GM23338 (cell line): ENCODE results near the gene ZNF470. TPM values are rescaled to one million over a fixed set of nuclear protein-coding genes. Genes with fewer than 3 reads are reported as not detected.
A peak's percentile ranks its signal among the peaks of the same experiment; 100 is the strongest.

Source experiments
- ATAC-seq: fragments of 200-7000 bp; cut with Tn5 transposase; 3 replicates; pipeline ENCODE4 v1.9.1; 2020
- DNase-seq: peaks from one replicate; pipeline ENCODE4 v3.0.0-alpha.2; 2015; ENCODE audit warnings: low spot score
- H2AFZ ChIP-seq: fragments of 200-600 bp; sonication (generic); 2 replicates; pipeline ENCODE4 v1.8.0; 2016; ENCODE audit warnings: antibody characterized with exemption, mild to moderate bottlenecking, moderate library complexity
- H3F3A ChIP-seq: fragments of 200-600 bp; sonication (generic); replicated peaks from 2 replicates; pipeline ENCODE4 v1.8.0; 2017; ENCODE audit warnings: antibody characterized with exemption, mixed run types, low read depth
- H3K27ac ChIP-seq: fragments of 200-600 bp; sonication (generic); 2 replicates; pipeline ENCODE4 v1.6.1; 2016; ENCODE audit warnings: low read depth
- H3K27me3 ChIP-seq: fragments of 200-600 bp; sonication (generic); 2 replicates; pipeline ENCODE4 v1.8.0; 2016; ENCODE audit warnings: mild to moderate bottlenecking, mixed run types, moderate library complexity; ENCODE audit not compliant: insufficient read depth
- H3K36me3 ChIP-seq: fragments of 200-600 bp; sonication (generic); 2 replicates; pipeline ENCODE4 v1.8.0; 2016; ENCODE audit warnings: mild to moderate bottlenecking; ENCODE audit not compliant: insufficient read depth
- H3K4me1 ChIP-seq: fragments of 200-600 bp; sonication (generic); 2 replicates; pipeline ENCODE4 v1.8.0; 2016; ENCODE audit warnings: mild to moderate bottlenecking, moderate library complexity; ENCODE audit not compliant: insufficient read depth
- H3K4me2 ChIP-seq: fragments of 200-600 bp; sonication (generic); 2 replicates; pipeline ENCODE4 v1.7.1; 2017; ENCODE audit warnings: mixed run types
- H3K4me3 ChIP-seq: fragments of 200-600 bp; sonication (generic); 2 replicates; pipeline ENCODE4 v1.6.1; 2016; ENCODE audit warnings: mixed run types
- H3K79me2 ChIP-seq: fragments of 200-600 bp; sonication (generic); replicated peaks from 2 replicates; pipeline ENCODE4 v1.8.0; 2017; ENCODE audit warnings: mild to moderate bottlenecking; ENCODE audit not compliant: insufficient read depth
- H3K9me2 ChIP-seq: fragments of 200-600 bp; sonication (generic); 2 replicates; pipeline ENCODE4 v1.8.0; 2017; ENCODE audit not compliant: insufficient read depth
- H4K20me1 ChIP-seq: fragments of 200-600 bp; sonication (generic); replicated peaks from 2 replicates; pipeline ENCODE4 v1.8.0; 2017; ENCODE audit warnings: mild to moderate bottlenecking; ENCODE audit not compliant: insufficient read depth
- H3K27ac Mint-ChIP-seq: 2 replicates; pipeline ENCODE4 v1.8.0; 2020; ENCODE audit warnings: inconsistent platforms, mild to moderate bottlenecking, moderate library complexity, mixed read lengths
- H3K27me3 Mint-ChIP-seq: 3 replicates; pipeline ENCODE4 v1.8.0; 2022; ENCODE audit warnings: low read depth, mild to moderate bottlenecking, moderate library complexity, mixed read lengths, inconsistent platforms; ENCODE audit not compliant: insufficient read depth, poor library complexity
- H3K36me3 Mint-ChIP-seq: 3 replicates; pipeline ENCODE4 v1.8.0; 2021; ENCODE audit warnings: low read depth, mild to moderate bottlenecking, inconsistent platforms, moderate library complexity, mixed read lengths
- H3K4me1 Mint-ChIP-seq: 3 replicates; pipeline ENCODE4 v1.8.0; 2020; ENCODE audit warnings: mild to moderate bottlenecking, inconsistent platforms, mixed read lengths
- H3K4me3 Mint-ChIP-seq: 3 replicates; pipeline ENCODE4 v1.8.0; 2021; ENCODE audit warnings: moderate library complexity, mild to moderate bottlenecking, inconsistent platforms, mixed read lengths
- H3K9me3 Mint-ChIP-seq: 3 replicates; pipeline ENCODE4 v1.8.0; 2020; ENCODE audit warnings: moderate library complexity, mild to moderate bottlenecking, inconsistent platforms, mixed read lengths
- ETS1 ChIP-seq: IDR thresholded peaks from 2 replicates; pipeline ENCODE4 v1.6.1; 2016; ENCODE audit warnings: antibody characterized with exemption
- EZH2 ChIP-seq: fragments of 200-600 bp; sonication (generic); IDR thresholded peaks from one replicate; pipeline ENCODE4 v1.8.0; 2017; ENCODE audit warnings: antibody characterized with exemption, mild to moderate bottlenecking, low read depth; ENCODE audit not compliant: unreplicated experiment
- JUNB ChIP-seq: IDR thresholded peaks from one replicate; pipeline ENCODE4 v1.6.1; 2016; ENCODE audit warnings: antibody characterized with exemption; ENCODE audit not compliant: unreplicated experiment
- NANOG ChIP-seq: IDR thresholded peaks from 2 replicates; pipeline ENCODE4 v1.6.1; 2016; ENCODE audit warnings: antibody characterized with exemption, borderline replicate concordance
- ZNF331 ChIP-seq: fragments of 250-450 bp; sonication (Bioruptor Pico); IDR thresholded peaks from 2 replicates; pipeline ENCODE4 v1.5.0; 2020; ENCODE audit warnings: low read depth, mild to moderate bottlenecking, moderate library complexity
- polyA plus RNA-seq: library from polyadenylated mRNA; unstranded; fragments of >200 nt; fragmentation: Nextera tagmentation; extraction: Ambion mirVana; gene quantifications from 2 replicates; pipeline ENCODE4 v1.2.1, GENCODE V29; 2016
- total RNA-seq: library from RNA; depleted of rRNA; stranded (reverse); fragments of >200 nt; shearing (Covaris generic); gene quantifications from 2 replicates; pipeline ENCODE4 v1.2.3, GENCODE V29; 2014
- TF ChIP-seq, protein P1 (sequence below): IDR thresholded peaks from one replicate; pipeline ENCODE4 v1.6.1; 2018; ENCODE audit warnings: antibody characterized with exemption; ENCODE audit not compliant: unreplicated experiment
- TF ChIP-seq, protein P2 (sequence below), 2 experiments: fragments of 200-600 bp in 1 of 2; sonication (generic) in 1 of 2; conservative IDR thresholded peaks; 2 replicates each; pipeline versions ENCODE4 v1.5.1 to v1.6.1; 2016 to 2017; ENCODE audit warnings: antibody characterized with exemption in 2 of 2, low read depth in 2 of 2, mild to moderate bottlenecking in 2 of 2, moderate library complexity in 1 of 2

Gene ZNF470
- total and polyA plus RNA-seq, 2 experiments from 2014 or later = 5.6 to 8.7 TPM

DNA sequence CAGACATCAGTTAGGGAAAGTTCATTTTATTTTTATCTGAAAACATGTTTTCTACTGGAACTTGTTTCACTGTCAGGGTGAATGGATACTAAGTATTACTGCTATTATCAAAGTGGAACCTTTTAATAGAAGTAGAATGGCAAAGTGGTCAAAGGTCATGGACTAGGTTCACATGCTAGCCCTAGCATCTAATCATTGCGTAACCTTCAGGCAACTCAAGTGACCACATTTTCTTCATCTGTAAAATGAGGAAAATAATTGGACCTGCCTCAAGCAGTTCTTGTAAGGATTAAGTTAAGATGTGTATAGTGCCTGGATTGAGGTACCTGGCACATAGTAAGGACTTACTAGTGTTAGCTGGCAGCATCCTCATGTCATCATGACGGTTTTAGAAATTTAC, 23.5 kb upstream of the ZNF470 start (continued):
- TF ChIP-seq ETS1 (no peak), JUNB (no peak), ZNF331 (no peak), NANOG (no peak)
- TF ChIP-seq, protein P1, sequence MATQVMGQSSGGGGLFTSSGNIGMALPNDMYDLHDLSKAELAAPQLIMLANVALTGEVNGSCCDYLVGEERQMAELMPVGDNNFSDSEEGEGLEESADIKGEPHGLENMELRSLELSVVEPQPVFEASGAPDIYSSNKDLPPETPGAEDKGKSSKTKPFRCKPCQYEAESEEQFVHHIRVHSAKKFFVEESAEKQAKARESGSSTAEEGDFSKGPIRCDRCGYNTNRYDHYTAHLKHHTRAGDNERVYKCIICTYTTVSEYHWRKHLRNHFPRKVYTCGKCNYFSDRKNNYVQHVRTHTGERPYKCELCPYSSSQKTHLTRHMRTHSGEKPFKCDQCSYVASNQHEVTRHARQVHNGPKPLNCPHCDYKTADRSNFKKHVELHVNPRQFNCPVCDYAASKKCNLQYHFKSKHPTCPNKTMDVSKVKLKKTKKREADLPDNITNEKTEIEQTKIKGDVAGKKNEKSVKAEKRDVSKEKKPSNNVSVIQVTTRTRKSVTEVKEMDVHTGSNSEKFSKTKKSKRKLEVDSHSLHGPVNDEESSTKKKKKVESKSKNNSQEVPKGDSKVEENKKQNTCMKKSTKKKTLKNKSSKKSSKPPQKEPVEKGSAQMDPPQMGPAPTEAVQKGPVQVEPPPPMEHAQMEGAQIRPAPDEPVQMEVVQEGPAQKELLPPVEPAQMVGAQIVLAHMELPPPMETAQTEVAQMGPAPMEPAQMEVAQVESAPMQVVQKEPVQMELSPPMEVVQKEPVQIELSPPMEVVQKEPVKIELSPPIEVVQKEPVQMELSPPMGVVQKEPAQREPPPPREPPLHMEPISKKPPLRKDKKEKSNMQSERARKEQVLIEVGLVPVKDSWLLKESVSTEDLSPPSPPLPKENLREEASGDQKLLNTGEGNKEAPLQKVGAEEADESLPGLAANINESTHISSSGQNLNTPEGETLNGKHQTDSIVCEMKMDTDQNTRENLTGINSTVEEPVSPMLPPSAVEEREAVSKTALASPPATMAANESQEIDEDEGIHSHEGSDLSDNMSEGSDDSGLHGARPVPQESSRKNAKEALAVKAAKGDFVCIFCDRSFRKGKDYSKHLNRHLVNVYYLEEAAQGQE = no peak

DNA sequence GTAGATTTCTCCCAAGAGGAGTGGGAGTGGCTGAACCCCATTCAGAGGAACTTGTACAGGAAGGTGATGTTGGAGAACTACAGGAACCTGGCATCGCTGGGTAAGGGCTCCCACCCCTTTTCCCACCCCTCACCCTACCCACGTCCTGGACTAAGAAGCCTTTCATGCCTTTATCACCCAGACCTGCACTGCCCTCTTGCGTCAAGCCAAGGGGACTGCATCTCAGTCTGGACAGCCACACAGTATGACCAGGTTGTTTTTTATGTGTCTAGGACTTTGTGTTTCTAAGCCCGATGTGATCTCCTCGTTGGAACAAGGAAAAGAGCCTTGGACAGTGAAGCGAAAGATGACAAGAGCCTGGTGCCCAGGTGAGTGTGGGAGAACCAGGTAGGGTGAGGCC, 19.7 kb upstream of the ZNF470 start:
- Mint-ChIP-seq H3K27ac (no peak overlapping the region), H3K4me3 (no peak overlapping the region), H3K4me1 (no peaks in the 10 kb centered on the region), H3K27me3 (peaks cover 2% of the 10 kb centered on the region), H3K36me3 (peaks cover 75% of the 10 kb centered on the region), H3K9me3 (peaks cover 70% of the 10 kb centered on the region)
- Histone ChIP-seq H3K9me2 (no peaks in the 10 kb centered on the region), H3K4me1 (no peaks in the 10 kb centered on the region), H3K27ac (no peak overlapping the region), H3K36me3 (peaks cover 7% of the 10 kb centered on the region), H3K4me3 (no peak overlapping the region), H4K20me1 (no peaks in the 10 kb centered on the region), H3K27me3 (no peaks in the 10 kb centered on the region), H3K4me2 (no peak overlapping the region), H2AFZ (no peak overlapping the region), H3F3A (no peaks in the 10 kb centered on the region), H3K79me2 (no peaks in the 10 kb centered on the region)
- DNase-seq (peak; percentile 77), ATAC-seq (peak; percentile 67)
- TF ChIP-seq, protein P2, sequence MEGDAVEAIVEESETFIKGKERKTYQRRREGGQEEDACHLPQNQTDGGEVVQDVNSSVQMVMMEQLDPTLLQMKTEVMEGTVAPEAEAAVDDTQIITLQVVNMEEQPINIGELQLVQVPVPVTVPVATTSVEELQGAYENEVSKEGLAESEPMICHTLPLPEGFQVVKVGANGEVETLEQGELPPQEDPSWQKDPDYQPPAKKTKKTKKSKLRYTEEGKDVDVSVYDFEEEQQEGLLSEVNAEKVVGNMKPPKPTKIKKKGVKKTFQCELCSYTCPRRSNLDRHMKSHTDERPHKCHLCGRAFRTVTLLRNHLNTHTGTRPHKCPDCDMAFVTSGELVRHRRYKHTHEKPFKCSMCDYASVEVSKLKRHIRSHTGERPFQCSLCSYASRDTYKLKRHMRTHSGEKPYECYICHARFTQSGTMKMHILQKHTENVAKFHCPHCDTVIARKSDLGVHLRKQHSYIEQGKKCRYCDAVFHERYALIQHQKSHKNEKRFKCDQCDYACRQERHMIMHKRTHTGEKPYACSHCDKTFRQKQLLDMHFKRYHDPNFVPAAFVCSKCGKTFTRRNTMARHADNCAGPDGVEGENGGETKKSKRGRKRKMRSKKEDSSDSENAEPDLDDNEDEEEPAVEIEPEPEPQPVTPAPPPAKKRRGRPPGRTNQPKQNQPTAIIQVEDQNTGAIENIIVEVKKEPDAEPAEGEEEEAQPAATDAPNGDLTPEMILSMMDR (conservative IDR thresholded peaks at IDR 0.05; ENCODE audit: low read depth in 2 of 2) = peak; percentile 76 to 88
- TF ChIP-seq EZH2 = no peak
